Mucosa of stomach (tissue), 1 donor: Measurements from ENCODE around the gene ORM1.

Source experiments
- H3K27me3 ChIP-seq: one replicate; pipeline ENCODE4 v1.7.0; 2013; ENCODE audit warnings: mild to moderate bottlenecking, low read length; ENCODE audit not compliant: control insufficient read depth, insufficient read depth
- H3K36me3 ChIP-seq: one replicate; pipeline ENCODE4 v1.7.0; 2013; ENCODE audit warnings: low read length; ENCODE audit not compliant: control insufficient read depth, insufficient read depth
- H3K4me1 ChIP-seq: one replicate; pipeline ENCODE4 v1.7.0; 2013; ENCODE audit warnings: mild to moderate bottlenecking, low read length; ENCODE audit not compliant: control insufficient read depth, insufficient read depth
- H3K4me3 ChIP-seq: one replicate; pipeline ENCODE4 v1.7.0; 2013; ENCODE audit warnings: low read length
- H3K9ac ChIP-seq: one replicate; pipeline ENCODE4 v1.7.0; 2013; ENCODE audit warnings: mild to moderate bottlenecking, low read length, moderate library complexity
- H3K9me3 ChIP-seq: one replicate; pipeline ENCODE4 v1.7.0; 2013; ENCODE audit warnings: mild to moderate bottlenecking, low read length, moderate library complexity; ENCODE audit not compliant: control insufficient read depth
- donor health status: Pancreatic carcinoma.

Gene ORM1

GRCh38 chr9:114302727-114303126, 20.2 kb upstream of the ORM1 start:
- Histone ChIP-seq H3K36me3 (peaks cover 6% of the 10 kb centered on the region), H3K27me3 (no peaks in the 10 kb centered on the region), H3K4me3 (no peak overlapping the region), H3K9me3 (no peaks in the 10 kb centered on the region), H3K4me1 (no peaks in the 10 kb centered on the region), H3K9ac (no peak overlapping the region)

GRCh38 chr9:114303571-114303970, 19.3 kb upstream of the ORM1 start:
- H3K4me1 ChIP-seq, result no peaks in the 10 kb centered on the region
- H3K9me3 ChIP-seq, result no peaks in the 10 kb centered on the region
- H3K27me3 ChIP-seq, result no peaks in the 10 kb centered on the region
- no peak overlapping the region for H3K4me3 ChIP-seq
- H3K9ac ChIP-seq, result no peak overlapping the region
- H3K36me3 ChIP-seq, result peaks cover 6% of the 10 kb centered on the region

- peaks cover 6% of the 10 kb centered on the region for H3K36me3 ChIP-seq
Observed at GRCh38 chr9:114303977-114304376, 18.9 kb upstream of the ORM1 start.

GRCh38 chr9:114304416-114305188, 18.3 kb upstream of the ORM1 start:
- Histone ChIP-seq H3K4me3 (no peak overlapping the region), H3K4me1 (no peaks in the 10 kb centered on the region), H3K36me3 (peaks cover 6% of the 10 kb centered on the region), H3K9ac (no peak overlapping the region), H3K27me3 (no peaks in the 10 kb centered on the region), H3K9me3 (no peaks in the 10 kb centered on the region)

More at GRCh38 chr9:114303977-114304376, 18.9 kb upstream of the ORM1 start:
- H3K9ac ChIP-seq, result no peak overlapping the region
- H3K9me3 ChIP-seq, result no peaks in the 10 kb centered on the region
- H3K4me3 ChIP-seq, result no peak overlapping the region
- no peaks in the 10 kb centered on the region for H3K27me3 ChIP-seq
- no peaks in the 10 kb centered on the region for H3K4me1 ChIP-seq

GRCh38 chr9:114307899-114308267, 15.0 kb upstream of the ORM1 start:
- no peaks in the 10 kb centered on the region for H3K9me3 ChIP-seq
- H3K4me1 ChIP-seq, result no peaks in the 10 kb centered on the region
- no peaks in the 10 kb centered on the region for H3K27me3 ChIP-seq

GRCh38 chr9:114308361-114308950, 14.4 kb upstream of the ORM1 start:
- Histone ChIP-seq H3K9ac (no peak overlapping the region), H3K4me3 (no peak overlapping the region), H3K27me3 (no peaks in the 10 kb centered on the region), H3K4me1 (no peaks in the 10 kb centered on the region), H3K36me3 (no peaks in the 10 kb centered on the region), H3K9me3 (no peaks in the 10 kb centered on the region)

More at GRCh38 chr9:114307899-114308267, 15.0 kb upstream of the ORM1 start:
- Histone ChIP-seq H3K36me3 (no peaks in the 10 kb centered on the region), H3K9ac (no peak overlapping the region), H3K4me3 (no peak overlapping the region)

- H3K4me1 ChIP-seq, result no peaks in the 10 kb centered on the region
- H3K27me3 ChIP-seq, result no peaks in the 10 kb centered on the region
- no peaks in the 10 kb centered on the region for H3K36me3 ChIP-seq
- no peak overlapping the region for H3K4me3 ChIP-seq
- no peaks in the 10 kb centered on the region for H3K9me3 ChIP-seq
- no peak overlapping the region for H3K9ac ChIP-seq
Observed at GRCh38 chr9:114309096-114309495, 13.8 kb upstream of the ORM1 start.

GRCh38 chr9:114310471-114311450, 12.1 kb upstream of the ORM1 start:
- Histone ChIP-seq H3K9me3 (no peaks in the 10 kb centered on the region), H3K4me1 (peaks cover 8% of the 10 kb centered on the region), H3K27me3 (no peaks in the 10 kb centered on the region), H3K36me3 (no peaks in the 10 kb centered on the region), H3K4me3 (no peak overlapping the region), H3K9ac (no peak overlapping the region)

- Histone ChIP-seq H3K36me3 (no peaks in the 10 kb centered on the region), H3K9me3 (no peaks in the 10 kb centered on the region), H3K9ac (no peak overlapping the region), H3K4me1 (peaks cover 8% of the 10 kb centered on the region), H3K27me3 (no peaks in the 10 kb centered on the region), H3K4me3 (no peak overlapping the region)
Observed at GRCh38 chr9:114311571-114312512, 11.1 kb upstream of the ORM1 start.

GRCh38 chr9:114312513-114312875, 10.4 kb upstream of the ORM1 start:
- Histone ChIP-seq H3K36me3 (no peaks in the 10 kb centered on the region), H3K27me3 (no peaks in the 10 kb centered on the region), H3K4me1 (peaks cover 8% of the 10 kb centered on the region), H3K9ac (no peak overlapping the region), H3K9me3 (no peaks in the 10 kb centered on the region), H3K4me3 (no peak overlapping the region)

GRCh38 chr9:114313186-114313585, 9.7 kb upstream of the ORM1 start:
- H3K4me3 ChIP-seq, result no peak overlapping the region
- H3K36me3 ChIP-seq, result no peaks in the 10 kb centered on the region
- no peaks in the 10 kb centered on the region for H3K27me3 ChIP-seq
- H3K4me1 ChIP-seq, result peaks cover 8% of the 10 kb centered on the region
- no peaks in the 10 kb centered on the region for H3K9me3 ChIP-seq
- no peak overlapping the region for H3K9ac ChIP-seq
